AG09309 (cell line): ENCODE results near the gene PRKAG2.

Experiments used
- DNase-seq: peaks from one replicate; pipeline ENCODE4 v3.0.0-alpha.2; 2010; ENCODE audit warnings: low read depth
- H3K4me3 ChIP-seq: 2 replicates; pipeline ENCODE4 v1.5.1; 2011; ENCODE audit warnings: mild to moderate bottlenecking, low read depth, low read length, moderate library complexity; ENCODE audit not compliant: control insufficient read depth
- TF ChIP-seq, protein P1 (sequence below): IDR thresholded peaks from 2 replicates; pipeline ENCODE4 v1.5.1; 2011; ENCODE audit warnings: mild to moderate bottlenecking, low read depth, low read length, inconsistent platforms; ENCODE audit not compliant: insufficient read depth, control insufficient read depth; ENCODE audit errors: missing control alignments

The PRKAG2 gene

DNA sequence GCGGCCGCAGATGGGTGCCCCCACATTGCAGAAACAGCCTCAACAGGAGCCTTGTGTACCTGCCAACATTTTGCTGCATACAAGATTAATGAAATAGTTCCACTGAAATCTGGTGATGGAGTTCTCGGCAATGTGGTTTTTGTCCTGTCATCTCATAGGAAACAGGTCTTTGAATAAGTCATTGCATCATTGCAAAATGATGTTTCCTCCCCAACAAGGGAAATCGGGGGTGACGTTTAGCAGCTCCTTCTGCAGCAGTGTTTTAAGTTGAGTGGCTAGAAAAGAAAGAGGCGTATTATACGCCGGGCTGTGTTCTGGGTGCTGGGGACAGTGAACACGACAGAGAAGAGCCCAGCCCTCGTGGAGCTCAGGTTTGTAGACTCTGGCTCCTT lies 177.0 kb downstream of the PRKAG2 start:
- H3K4me3 ChIP-seq = no peak overlapping the region
- DNase-seq = no peak
- TF ChIP-seq, protein P1, sequence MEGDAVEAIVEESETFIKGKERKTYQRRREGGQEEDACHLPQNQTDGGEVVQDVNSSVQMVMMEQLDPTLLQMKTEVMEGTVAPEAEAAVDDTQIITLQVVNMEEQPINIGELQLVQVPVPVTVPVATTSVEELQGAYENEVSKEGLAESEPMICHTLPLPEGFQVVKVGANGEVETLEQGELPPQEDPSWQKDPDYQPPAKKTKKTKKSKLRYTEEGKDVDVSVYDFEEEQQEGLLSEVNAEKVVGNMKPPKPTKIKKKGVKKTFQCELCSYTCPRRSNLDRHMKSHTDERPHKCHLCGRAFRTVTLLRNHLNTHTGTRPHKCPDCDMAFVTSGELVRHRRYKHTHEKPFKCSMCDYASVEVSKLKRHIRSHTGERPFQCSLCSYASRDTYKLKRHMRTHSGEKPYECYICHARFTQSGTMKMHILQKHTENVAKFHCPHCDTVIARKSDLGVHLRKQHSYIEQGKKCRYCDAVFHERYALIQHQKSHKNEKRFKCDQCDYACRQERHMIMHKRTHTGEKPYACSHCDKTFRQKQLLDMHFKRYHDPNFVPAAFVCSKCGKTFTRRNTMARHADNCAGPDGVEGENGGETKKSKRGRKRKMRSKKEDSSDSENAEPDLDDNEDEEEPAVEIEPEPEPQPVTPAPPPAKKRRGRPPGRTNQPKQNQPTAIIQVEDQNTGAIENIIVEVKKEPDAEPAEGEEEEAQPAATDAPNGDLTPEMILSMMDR = no peak

DNA sequence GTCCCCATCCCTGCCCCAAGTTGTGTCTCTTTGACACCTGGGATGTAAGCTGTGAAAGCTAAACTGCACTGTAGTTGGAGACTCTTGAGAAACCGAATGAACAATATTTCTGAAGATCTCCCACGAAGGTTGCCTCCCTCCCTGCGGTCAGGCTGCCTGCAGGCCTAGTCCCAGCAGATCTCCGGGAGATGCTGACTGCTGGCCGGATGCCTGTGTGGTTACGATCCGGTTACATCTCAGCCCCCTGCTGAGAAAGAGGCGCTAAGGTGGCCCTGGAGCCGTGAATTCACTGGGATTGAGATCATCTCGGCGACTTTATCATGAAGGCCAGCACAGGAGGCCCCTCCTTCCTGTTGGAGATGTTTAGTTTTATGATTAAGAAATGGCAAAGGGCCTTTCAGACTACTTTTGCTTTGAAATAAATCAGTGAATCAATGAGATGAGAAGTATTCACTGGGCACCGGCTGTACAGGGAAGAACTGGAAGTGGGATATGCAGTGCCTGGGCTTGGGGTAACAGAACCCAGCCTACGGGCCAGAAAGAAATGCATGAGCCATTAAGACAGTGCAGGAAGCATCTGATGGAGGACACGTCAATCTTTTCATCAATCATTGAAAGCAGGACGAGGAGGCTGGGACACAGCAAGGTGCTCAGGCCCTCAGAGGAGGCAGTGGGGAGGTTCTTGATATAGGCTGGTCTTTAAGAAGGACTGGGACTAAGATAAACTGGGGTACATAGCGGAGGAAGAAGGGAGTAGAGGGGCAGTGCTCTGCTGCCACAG lies 177.6 kb downstream of the PRKAG2 start:
- H3K4me3 ChIP-seq = no peak overlapping the region
- TF ChIP-seq, protein P1 = no peak
- DNase-seq = peak; percentile 96

DNA sequence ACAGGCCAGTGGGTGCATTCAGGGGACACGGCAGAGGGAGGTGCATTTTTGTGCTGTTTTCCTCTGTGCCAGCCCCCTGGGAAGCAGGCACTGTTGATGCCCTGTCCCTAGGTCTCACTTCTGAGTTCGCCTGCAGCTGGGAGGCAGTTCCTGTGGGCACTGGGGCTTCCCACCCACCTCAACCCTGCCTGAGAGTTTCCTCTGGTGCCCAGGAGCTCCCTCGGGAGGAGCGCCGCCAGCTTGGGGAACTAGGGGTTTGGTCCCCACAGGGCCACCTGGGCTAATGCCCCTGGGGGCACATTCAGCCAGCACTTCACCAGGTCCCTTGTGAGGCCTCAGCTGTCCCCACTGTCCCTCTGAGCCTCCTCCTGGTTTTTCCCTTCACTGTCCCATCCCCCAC lies 179.0 kb downstream of the PRKAG2 start:
- H3K4me3 ChIP-seq = no peak overlapping the region
- TF ChIP-seq, protein P1 = no peak
- DNase-seq = no peak

DNA sequence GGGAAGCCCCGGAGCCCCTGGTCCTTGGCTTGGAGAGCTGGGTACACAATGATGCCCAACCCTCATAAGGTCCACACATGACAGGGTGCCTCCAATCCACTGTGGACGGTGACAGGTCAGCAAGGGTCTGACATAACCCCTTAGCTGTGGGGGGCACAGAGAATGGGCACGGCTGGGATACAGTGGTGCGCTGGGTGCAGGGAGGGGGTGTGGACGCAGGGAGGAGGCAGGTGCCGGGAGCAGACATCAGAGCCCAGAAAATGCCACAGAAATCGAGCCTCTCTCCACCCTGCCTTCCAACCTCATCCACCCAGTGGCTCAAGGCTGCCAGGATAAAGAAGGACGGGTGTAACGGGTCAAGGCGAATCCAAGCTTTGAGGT lies 179.4 kb downstream of the PRKAG2 start:
- TF ChIP-seq, protein P1 = no peak
- no peak for DNase-seq
- H3K4me3 ChIP-seq = no peak overlapping the region

DNA sequence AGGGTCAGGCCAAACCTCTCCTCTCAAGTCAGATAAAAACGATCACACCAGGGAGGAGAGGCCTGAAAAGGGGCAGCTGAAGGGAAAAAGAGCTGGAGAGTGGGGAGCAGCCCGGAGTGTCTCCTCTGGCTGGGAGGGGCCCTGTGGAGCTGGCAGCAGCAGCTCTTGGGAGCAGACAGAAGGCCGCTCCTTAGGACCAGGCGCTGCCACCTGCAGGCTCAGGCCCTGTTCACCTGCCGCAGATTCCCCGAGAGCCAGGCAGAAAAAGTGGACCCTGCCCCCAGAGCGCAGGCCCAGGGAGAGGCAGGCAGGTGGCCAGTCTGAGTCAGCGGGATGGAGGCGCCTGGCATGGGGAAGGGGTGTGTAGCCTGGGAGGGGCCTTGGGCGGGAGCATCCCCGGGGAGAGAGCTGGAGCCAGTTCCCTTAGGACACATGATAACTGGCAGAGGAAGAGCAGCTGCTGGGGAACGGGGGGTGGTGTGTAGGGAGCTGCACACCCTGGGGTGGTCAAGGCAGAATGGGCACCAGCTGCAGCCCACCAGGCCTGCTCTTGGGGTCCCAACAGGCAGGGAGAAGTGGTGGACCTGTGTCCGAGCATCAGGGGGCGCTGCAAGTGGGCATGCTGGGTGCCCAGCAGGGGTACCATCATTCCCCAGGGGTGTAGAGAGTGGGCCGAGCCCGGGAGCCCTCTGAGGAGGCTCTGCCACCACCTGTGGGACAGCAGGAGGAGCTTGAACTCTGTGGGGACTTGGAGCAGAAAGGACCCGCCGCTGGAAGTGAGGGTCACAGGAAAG lies 180.0 kb downstream of the PRKAG2 start:
- no peak for DNase-seq
- TF ChIP-seq, protein P1 = no peak
- H3K4me3 ChIP-seq = no peak overlapping the region

DNA sequence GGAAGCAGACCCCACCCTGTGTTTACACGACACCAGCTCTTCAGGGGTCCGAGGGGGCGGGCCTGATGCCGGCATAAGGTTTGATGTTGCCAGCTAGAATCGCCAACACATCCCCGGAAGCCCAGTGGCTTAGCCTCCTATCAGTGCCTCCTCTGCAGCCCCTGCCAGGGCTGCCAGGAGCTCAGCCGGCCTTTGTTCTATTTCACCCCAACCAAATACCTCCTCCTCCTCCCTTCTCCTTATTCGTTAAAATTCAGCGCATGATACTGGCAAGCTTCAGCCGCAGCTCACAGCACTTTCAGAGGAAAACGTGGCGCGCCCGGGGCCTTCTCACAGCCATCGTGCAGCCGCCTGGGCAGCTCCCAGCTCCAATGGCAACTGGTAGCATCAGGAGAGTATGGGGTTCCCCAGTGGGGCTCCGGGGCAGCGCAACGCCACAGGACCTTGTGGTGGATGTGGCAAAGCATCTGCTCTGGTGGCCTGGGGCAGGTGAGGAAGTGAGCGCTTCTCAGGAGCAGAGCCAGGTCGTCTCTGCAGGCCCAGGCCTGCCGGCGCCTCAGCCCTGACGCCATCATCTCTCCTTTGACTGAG lies 180.9 kb downstream of the PRKAG2 start:
- H3K4me3 ChIP-seq = no peak overlapping the region
- DNase-seq = no peak
- TF ChIP-seq, protein P1 = no peak
